Heart left ventricle (tissue), 16 donors: Measurements from ENCODE around the gene ADGRD1. TPM values are rescaled to one million over a fixed set of nuclear protein-coding genes. Genes with fewer than 3 reads are reported as not detected.

Experiments used
- ATAC-seq, 4 donors: fragments of 200-7000 bp; cut with Tn5 transposase; one replicate each; pipeline ENCODE4 v1.9.1; 2020 to 2022; ENCODE audit warnings: moderate library complexity in 4 of 4, mild to moderate bottlenecking in 3 of 4, moderate number of reproducible peaks in 1 of 4
- DNase-seq, 5 donors: peaks; one replicate each; pipeline ENCODE4 v3.0.0-alpha.2; 2020
- H3K27ac ChIP-seq, 12 donors: fragments of 200-600 bp; sonication (generic) in 4 of 12; one replicate each; pipeline versions ENCODE4 v1.5.0 to v1.8.0; 2016 to 2022; ENCODE audit warnings: mild to moderate bottlenecking in 2 of 12
- H3K27me3 ChIP-seq, 9 donors: fragments of 200-600 bp; sonication (generic) in 2 of 9; one replicate each; pipeline versions ENCODE4 v1.5.1 to v1.8.0; 2016 to 2022; ENCODE audit warnings: mild to moderate bottlenecking in 3 of 9
- H3K36me3 ChIP-seq, 9 donors: fragments of 200-600 bp; sonication (generic) in 2 of 9; one replicate each; pipeline versions ENCODE4 v1.5.0 to v1.8.0; 2018 to 2022; ENCODE audit warnings: mild to moderate bottlenecking in 2 of 9
- H3K4me1 ChIP-seq, 12 donors: fragments of 200-600 bp; sonication (generic) in 4 of 12; one replicate each; pipeline versions ENCODE4 v1.5.0 to v1.8.0; 2016 to 2022; ENCODE audit warnings: mild to moderate bottlenecking in 3 of 12
- H3K4me3 ChIP-seq, 12 donors: fragments of 200-600 bp; sonication (generic) in 4 of 12; one replicate each; pipeline versions ENCODE4 v1.5.0 to v1.8.0; 2017 to 2022; ENCODE audit warnings: mild to moderate bottlenecking in 9 of 12, moderate library complexity in 4 of 12
- H3K9me3 ChIP-seq, 12 donors: fragments of 200-600 bp; sonication (generic) in 4 of 12; one replicate each; pipeline versions ENCODE4 v1.5.0 to v1.8.0; 2016 to 2022; ENCODE audit warnings: mild to moderate bottlenecking in 1 of 12
- POLR2A ChIP-seq, 2 donors: fragments of 450-650 bp; IDR thresholded peaks; one replicate each; pipeline ENCODE4 v1.6.1; 2017; ENCODE audit warnings: antibody characterized with exemption in 2 of 2, mild to moderate bottlenecking in 2 of 2, moderate library complexity in 2 of 2
- WGBS, 4 donors: extraction: QIAGEN DNeasy Blood & Tissue Kit in 2 of 4; methylation state at CpG; one replicate each; pipeline versions ENCODE4 v1.1.5 to v1.1.7; 2013 to 2018; 5-methylcytosine and 5-hydroxymethylcytosine counted together
- intact Hi-C, 10 donors: fragments of 100-400 bp; cut with DNase I; formaldehyde crosslinking; loops; one replicate each; pipeline versions ENCODE4 v1.11.1 to v1.14.2; 2022
- polyA plus RNA-seq, 2 donors: library from polyadenylated mRNA; stranded (reverse); fragments of 200-250 nt; gene quantifications; one replicate each; pipeline ENCODE4 v1.2.3, GENCODE V29; 2013
- total RNA-seq, 9 donors: library from RNA; depleted of rRNA in 2 of 9; stranded (reverse); fragments of >200 nt in 2 of 9; fragmentation: NEBNext Ultra II Directional in 3 of 9; extraction: Animal tissue kit (Norgen Biotek cat#: 25700) in 3 of 9; gene quantifications; one replicate each; pipeline versions ENCODE4 v1.1.0 to v1.2.4, GENCODE V29; 2016 to 2023
- TF ChIP-seq, protein P1 (sequence below), 12 donors: fragments of 200-600 bp; sonication (generic) in 4 of 12; IDR thresholded peaks; one replicate each; pipeline versions ENCODE4 v1.5.0 to v1.8.0; 2018 to 2022; ENCODE audit warnings: antibody characterized with exemption in 12 of 12, mild to moderate bottlenecking in 5 of 12
- donor health status: ischemic (EF 13 %, LVEDD 7.1; RV severe dilation, severe dysfunction).
- donor health status: healthy with polysubstance abuse.
- donor health status: DM: no; HTN: yes; CAD: no.
- donor health status: DM: no; HTN: no; CAD: no.
- donor health status: ischemic (EF 25% LVEDD 6.9; RV normal size, moderate dysfunction).
- donor health status: ischemic (EF 25% LVEDD 5.7; RV mildly dilated, moderate dysfunction).
- donor health status: healthy.
- donor health status: DM: yes; HTN: yes; CAD: no.
- donor health status: ischemic (EF 35%, LVEDD 5.7; RV mildly dilated, moderate dysfunction).
- donor health status: nonischemic (EF 11% LVEDD 7.7; RV severe dilation, severe dysfunction).
- donor health status: DM: yes; HTN: yes; CAD: no.
- donor health status: PGD.
- donor health status: ischemic (EF 29% LVEDD 5.4; RV normal size, mild dysfunction).
- donor health status: nonischemic (EF 23%, LVEDD 6.1; RV moderate dilation, normal function).

The ADGRD1 gene
- total and polyA plus RNA-seq, 11 donors, result 22.7 to 109 (median 66.3) TPM

DNA sequence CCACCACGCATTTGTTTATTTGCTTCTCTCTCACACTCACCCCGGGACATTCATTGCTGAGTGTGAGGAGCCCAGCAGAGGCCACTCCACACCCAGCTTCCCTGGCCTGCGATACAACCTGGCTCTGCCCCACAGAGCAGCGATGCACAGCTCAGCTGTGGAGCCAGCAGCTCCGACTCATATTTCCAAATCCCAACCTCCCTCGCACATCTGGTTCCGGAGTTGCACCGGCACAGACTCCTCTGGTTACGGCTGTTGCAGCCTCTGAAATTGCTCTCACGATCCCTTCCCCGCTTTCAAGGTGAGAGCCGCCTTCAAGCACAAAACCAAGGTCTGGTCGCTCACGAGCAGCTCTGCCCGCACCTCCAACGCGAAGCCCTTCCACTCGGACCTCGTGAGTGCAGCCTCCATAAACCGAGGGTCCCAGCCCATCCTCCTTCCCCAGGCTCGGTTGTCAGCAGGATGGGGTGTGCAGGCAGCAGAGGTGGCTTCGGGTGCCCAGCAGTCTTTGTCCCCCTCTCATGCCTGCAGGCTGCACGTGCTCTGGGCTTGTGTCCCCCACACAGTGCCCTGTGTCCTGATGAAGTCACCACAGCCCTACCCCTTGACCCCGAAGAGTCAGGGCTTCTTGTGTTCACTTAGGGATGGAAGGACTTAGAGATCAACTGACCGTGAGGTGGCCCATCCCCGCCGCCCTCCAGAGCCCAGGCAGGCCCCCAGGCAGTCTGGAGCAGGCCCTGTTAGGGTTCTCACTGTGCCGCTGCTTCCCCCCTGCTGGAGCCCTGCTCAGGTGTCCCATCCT is 184.3 kb downstream of the ADGRD1 start:
- peak in 2 of 4 donors; percentile 1 to 21 for ATAC-seq
- Histone ChIP-seq H3K27ac (no peak overlapping the region), H3K9me3 (no peaks in the 10 kb centered on the region), H3K36me3 (peaks cover 0 to 59% (median 7%) of the 10 kb centered on the region in 9 donors), H3K27me3 (no peaks in the 10 kb centered on the region), H3K4me3 (no peak overlapping the region), H3K4me1 (peaks cover 0 to 4% (median 0%) of the 10 kb centered on the region in 12 donors)
- TF ChIP-seq POLR2A (IDR thresholded peaks at IDR 0.05), result no peak
- TF ChIP-seq, protein P1, sequence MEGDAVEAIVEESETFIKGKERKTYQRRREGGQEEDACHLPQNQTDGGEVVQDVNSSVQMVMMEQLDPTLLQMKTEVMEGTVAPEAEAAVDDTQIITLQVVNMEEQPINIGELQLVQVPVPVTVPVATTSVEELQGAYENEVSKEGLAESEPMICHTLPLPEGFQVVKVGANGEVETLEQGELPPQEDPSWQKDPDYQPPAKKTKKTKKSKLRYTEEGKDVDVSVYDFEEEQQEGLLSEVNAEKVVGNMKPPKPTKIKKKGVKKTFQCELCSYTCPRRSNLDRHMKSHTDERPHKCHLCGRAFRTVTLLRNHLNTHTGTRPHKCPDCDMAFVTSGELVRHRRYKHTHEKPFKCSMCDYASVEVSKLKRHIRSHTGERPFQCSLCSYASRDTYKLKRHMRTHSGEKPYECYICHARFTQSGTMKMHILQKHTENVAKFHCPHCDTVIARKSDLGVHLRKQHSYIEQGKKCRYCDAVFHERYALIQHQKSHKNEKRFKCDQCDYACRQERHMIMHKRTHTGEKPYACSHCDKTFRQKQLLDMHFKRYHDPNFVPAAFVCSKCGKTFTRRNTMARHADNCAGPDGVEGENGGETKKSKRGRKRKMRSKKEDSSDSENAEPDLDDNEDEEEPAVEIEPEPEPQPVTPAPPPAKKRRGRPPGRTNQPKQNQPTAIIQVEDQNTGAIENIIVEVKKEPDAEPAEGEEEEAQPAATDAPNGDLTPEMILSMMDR (IDR thresholded peaks at IDR 0.05), result peak in 2 of 12 donors; percentile 10 to 24
- DNase-seq, result peak in 2 of 5 donors; percentile 34 to 38
- intact Hi-C loops, result loop anchor here in 2 of 10 donors (10.0 kb wide), 1 partner anchor 223 kb away; no protein-coding TSS in a partner anchor
- 59 to 80% (median 74%) methylated on average over 26 to 28 of the region's 28 CpGs for WGBS, 4 donors

DNA sequence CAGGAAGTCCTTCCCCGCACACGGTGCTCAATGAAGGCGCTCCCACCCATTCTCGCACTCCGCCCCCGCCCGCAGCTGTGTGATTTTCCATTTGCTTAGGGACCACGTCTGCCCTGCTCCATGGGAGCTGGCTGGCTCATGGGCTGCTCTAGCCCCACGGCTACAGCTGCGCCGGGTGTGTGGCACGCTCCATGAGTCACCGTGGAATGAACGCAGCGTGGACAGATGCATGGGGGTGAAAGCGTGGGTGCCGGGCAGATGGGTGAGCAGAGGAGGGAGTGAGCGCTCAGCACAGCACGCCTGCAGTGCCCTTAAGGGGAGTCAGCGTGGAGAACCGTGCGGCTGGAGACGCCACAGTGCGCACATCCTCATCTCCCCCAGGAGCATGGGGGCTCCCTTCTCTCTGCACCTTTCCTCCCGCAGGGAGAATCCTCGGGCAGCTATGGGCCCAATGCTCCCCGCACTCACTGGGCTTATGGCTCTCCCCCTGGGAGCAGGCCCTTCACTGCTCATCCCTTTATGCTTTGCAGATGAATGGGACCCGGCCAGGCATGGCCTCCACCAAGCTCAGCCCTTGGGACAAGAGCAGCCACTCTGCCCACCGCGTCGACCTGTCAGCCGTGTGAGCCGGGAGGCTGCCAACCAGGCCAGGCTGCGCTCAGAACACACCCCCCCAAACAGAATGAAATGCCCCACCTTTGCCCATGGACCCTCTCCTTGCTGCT is 185.1 kb downstream of the ADGRD1 start:
- intact Hi-C loops, result loop anchor here in 2 of 10 donors (10.0 kb wide), 1 partner anchor 224 kb away; no protein-coding TSS in a partner anchor
- Histone ChIP-seq H3K27me3 (no peaks in the 10 kb centered on the region), H3K4me3 (no peak overlapping the region), H3K9me3 (no peaks in the 10 kb centered on the region), H3K36me3 (peaks cover 0 to 57% (median 7%) of the 10 kb centered on the region in 9 donors), H3K4me1 (peaks cover 0 to 10% (median 0%) of the 10 kb centered on the region in 12 donors), H3K27ac (no peak overlapping the region)
- TF ChIP-seq, protein P1 (IDR thresholded peaks at IDR 0.05), result no peak
- TF ChIP-seq POLR2A (IDR thresholded peaks at IDR 0.05), result no peak
- 93 to 95% (median 93%) methylated on average over 32 to 34 of the region's 34 CpGs for WGBS, 4 donors
- DNase-seq, result peak in 2 of 5 donors; percentile 9 to 49
- ATAC-seq, result peak in 2 of 4 donors; percentile 2 to 3

DNA sequence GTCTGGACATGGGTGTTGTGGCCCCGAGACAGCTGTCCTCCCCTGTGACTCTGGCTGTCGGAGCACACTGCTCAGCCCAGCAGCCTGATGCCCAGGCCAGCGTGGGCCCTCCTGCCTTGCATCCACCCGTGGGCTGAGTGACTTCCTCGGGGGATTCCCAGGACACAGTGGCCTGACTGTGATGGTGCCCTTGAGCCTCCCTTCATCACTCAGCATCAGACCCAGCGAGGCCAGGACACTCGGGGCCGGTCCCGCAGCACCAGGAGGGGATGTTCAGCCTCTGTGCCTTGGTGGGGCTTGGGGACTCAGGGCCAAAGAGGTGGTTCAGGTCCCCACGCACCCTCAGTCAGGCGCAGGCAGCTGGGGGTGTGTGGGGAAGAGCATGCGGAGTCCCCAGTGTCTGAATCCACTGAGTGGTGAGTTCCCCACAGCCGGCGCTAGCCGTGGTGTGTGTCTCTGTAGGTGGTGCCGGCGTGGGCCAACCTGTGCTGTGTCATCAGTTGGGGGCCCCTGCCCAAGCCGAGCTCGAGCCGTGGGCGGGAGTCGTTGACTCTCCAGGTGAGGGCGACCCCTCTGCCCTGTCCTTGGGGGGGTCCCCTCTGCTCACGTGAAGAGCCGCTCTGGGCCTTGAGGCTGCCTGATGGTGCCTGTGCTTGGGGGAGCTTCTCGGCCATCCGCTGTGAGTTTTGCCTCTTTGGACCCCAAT is 185.8 kb downstream of the ADGRD1 start:
- Histone ChIP-seq H3K36me3 (peaks cover 0 to 56% (median 3%) of the 10 kb centered on the region in 9 donors), H3K9me3 (no peaks in the 10 kb centered on the region), H3K4me3 (no peak overlapping the region), H3K4me1 (peaks cover 0 to 10% (median 0%) of the 10 kb centered on the region in 12 donors), H3K27ac (no peak overlapping the region), H3K27me3 (no peaks in the 10 kb centered on the region)
- TF ChIP-seq, protein P1 (IDR thresholded peaks at IDR 0.05), result no peak
- TF ChIP-seq POLR2A (IDR thresholded peaks at IDR 0.05), result no peak
- WGBS, 4 donors, result 94 to 97% (median 95%) methylated on average over 12 to 27 of the region's 27 CpGs
- ATAC-seq, result no peak
- DNase-seq, result peak in 2 of 5 donors; percentile 14 to 58
- intact Hi-C loops, result loop anchor here in 2 of 10 donors (10.0 kb wide), 1 partner anchor 225 kb away; no protein-coding TSS in a partner anchor
